HG03565 (cell line): ENCODE data around the gene SLC6A9.

Experiments
- ATAC-seq: cut with Tn5 transposase; IDR thresholded peaks from one replicate; pipeline ENCODE4 v1.9.1; 2021; ENCODE audit warnings: mild to moderate bottlenecking, moderate library complexity; ENCODE audit not compliant: unreplicated experiment

The SLC6A9 gene

GRCh38 chr1:44031252-44032169 is at the start of gene SLC6A9:
SLC6A9 (minus strand) TSS chr1:44031462; CDS start chr1:44024277, 7,185 bp downstream.
- ATAC-seq, result no peak

GRCh38 chr1:44079566-44079965 is 48.3 kb upstream of the SLC6A9 start:
- ATAC-seq, result no peak

GRCh38 chr1:44078104-44078503 is 46.8 kb upstream of the SLC6A9 start:
- no peak for ATAC-seq

- no peak for ATAC-seq
Measured at GRCh38 chr1:44077421-44077820, 46.2 kb upstream of the SLC6A9 start.

GRCh38 chr1:44076066-44076465 is 44.8 kb upstream of the SLC6A9 start:
- ATAC-seq, result no peak

GRCh38 chr1:44074415-44074814 is 43.2 kb upstream of the SLC6A9 start:
- ATAC-seq, result no peak

GRCh38 chr1:44073528-44073927 is 42.3 kb upstream of the SLC6A9 start:
- ATAC-seq, result no peak

GRCh38 chr1:44072821-44073220 is 41.6 kb upstream of the SLC6A9 start:
- no peak for ATAC-seq

GRCh38 chr1:44072204-44072603 is 40.9 kb upstream of the SLC6A9 start:
- no peak for ATAC-seq

GRCh38 chr1:44071461-44071860 is 40.2 kb upstream of the SLC6A9 start:
- no peak for ATAC-seq

GRCh38 chr1:44068442-44068921 is 37.2 kb upstream of the SLC6A9 start:
- ATAC-seq, result no peak

GRCh38 chr1:44067266-44068250 is 36.3 kb upstream of the SLC6A9 start:
- no peak for ATAC-seq

GRCh38 chr1:44062656-44063179 is 31.5 kb upstream of the SLC6A9 start:
- ATAC-seq, result no peak

- ATAC-seq, result no peak
Measured at GRCh38 chr1:44061857-44062256, 30.6 kb upstream of the SLC6A9 start.

- ATAC-seq, result no peak
Measured at GRCh38 chr1:44060830-44061267, 29.6 kb upstream of the SLC6A9 start.

- ATAC-seq, result no peak
Measured at GRCh38 chr1:44059664-44060355, 28.5 kb upstream of the SLC6A9 start.

- ATAC-seq, result no peak
Measured at GRCh38 chr1:44059212-44059611, 27.9 kb upstream of the SLC6A9 start.

- no peak for ATAC-seq
Measured at GRCh38 chr1:44057293-44057692, 26.0 kb upstream of the SLC6A9 start.

GRCh38 chr1:44053394-44053793 is 22.1 kb upstream of the SLC6A9 start:
- ATAC-seq, result no peak

GRCh38 chr1:44050261-44050660 is 19.0 kb upstream of the SLC6A9 start:
- no peak for ATAC-seq
